ENCODE measurements around the gene MTUS2. TPM values are rescaled to one million over a fixed set of nuclear protein-coding genes. Genes with fewer than 3 reads are reported as not detected.

MTUS2 gene
- total and polyA plus RNA-seq, 7 experiments from 2014 or later: 0.05 to 0.83 TPM; not detected in 5

DNA sequence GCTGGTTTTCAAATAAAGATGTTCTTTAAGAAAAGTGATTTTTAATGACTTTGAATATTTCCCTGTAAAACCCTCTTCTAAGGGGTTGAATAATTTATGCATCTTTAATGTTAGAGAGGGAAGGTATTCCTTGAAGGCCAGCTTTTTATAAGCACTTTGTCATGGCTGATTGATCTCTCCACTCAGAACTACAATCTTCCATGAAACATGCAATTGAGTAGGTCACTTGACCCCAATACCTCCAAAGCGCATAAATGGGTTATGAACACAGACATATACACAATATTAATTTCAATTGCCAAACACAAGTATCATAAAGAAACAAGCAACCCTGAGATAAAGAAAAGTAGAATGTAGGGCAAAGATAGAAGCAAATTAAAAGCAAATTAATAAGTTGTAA lies 359.9 kb downstream of the MTUS2 start:
- no peak overlapping the region for H3K4me3 Mint-ChIP-seq
- H3K4me1 Mint-ChIP-seq: no peaks in the 10 kb centered on the region
- H3K4me3 ChIP-seq (ENCODE audit: low read length): no peak overlapping the region
- no peaks in the 10 kb centered on the region for H3K27me3 ChIP-seq (ENCODE audit: control insufficient read depth in 2 of 2, insufficient read depth in 2 of 2, low read length in 2 of 2)
- intact Hi-C loops (cut with micrococcal nuclease): no loop called here
- peaks cover 0 to 7% (median 0%) of the 10 kb centered on the region in 3 experiments for H3K9me3 ChIP-seq (ENCODE audit: control insufficient read depth in 2 of 3, low read length in 3 of 3)
- DNase-seq: no peak
- H3K27ac ChIP-seq (ENCODE audit: low read depth, low read length): no peak overlapping the region
- peaks cover 0 to 3% (median 0%) of the 10 kb centered on the region in 5 donors for H3K36me3 Mint-ChIP-seq
- H3K27me3 Mint-ChIP-seq: peaks cover 0 to 12% (median 8%) of the 10 kb centered on the region in 5 donors
- no peaks in the 10 kb centered on the region for H3K4me1 ChIP-seq (ENCODE audit: control insufficient read depth in 2 of 2, insufficient read depth in 2 of 2, low read length in 2 of 2)
- H3K9me3 Mint-ChIP-seq: peaks cover 1 to 31% (median 16%) of the 10 kb centered on the region in 11 donors
- POLR2A ChIA-PET: no interaction called here
- CTCF ChIA-PET: no interaction called here
- ATAC-seq: no peak
- H3K36me3 ChIP-seq (ENCODE audit: control insufficient read depth in 2 of 3, insufficient read depth in 3 of 3, low read length in 3 of 3): no peaks in the 10 kb centered on the region
- H3K27ac Mint-ChIP-seq: no peak overlapping the region

DNA sequence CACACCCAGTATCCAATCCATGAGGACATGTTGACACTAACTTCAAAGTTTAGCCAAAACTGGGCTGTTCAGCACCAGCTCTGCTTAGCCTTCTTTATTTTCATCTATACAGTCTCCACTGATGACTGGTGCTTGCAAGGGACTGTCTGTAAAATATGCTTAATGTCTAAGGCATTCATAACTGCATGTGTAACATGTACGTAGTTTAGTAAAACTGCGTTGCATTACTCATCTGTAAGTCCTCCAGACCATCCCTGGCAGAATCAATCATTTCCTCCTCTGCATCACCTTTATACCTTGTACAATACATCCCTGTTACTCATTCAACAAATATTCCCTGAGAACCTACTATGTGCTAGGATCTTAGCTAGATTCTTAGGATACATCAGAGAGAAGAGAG lies 362.1 kb downstream of the MTUS2 start:
- H3K4me1 Mint-ChIP-seq: peaks cover 0 to 2% (median 0%) of the 10 kb centered on the region in 7 donors
- Histone ChIP-seq H3K27ac (ENCODE audit: low read depth, low read length) (no peak overlapping the region), H3K27me3 (ENCODE audit: control insufficient read depth in 2 of 2, insufficient read depth in 2 of 2, low read length in 2 of 2) (no peaks in the 10 kb centered on the region), H3K36me3 (ENCODE audit: control insufficient read depth in 2 of 3, insufficient read depth in 3 of 3, low read length in 3 of 3) (no peaks in the 10 kb centered on the region), H3K9me3 (ENCODE audit: control insufficient read depth in 2 of 3, low read length in 3 of 3) (peaks cover 0 to 12% (median 0%) of the 10 kb centered on the region in 3 experiments), H3K4me1 (ENCODE audit: control insufficient read depth in 2 of 2, insufficient read depth in 2 of 2, low read length in 2 of 2) (no peaks in the 10 kb centered on the region), H3K4me3 (ENCODE audit: low read length) (no peak overlapping the region)
- peaks cover 0 to 8% (median 4%) of the 10 kb centered on the region in 5 donors for H3K27me3 Mint-ChIP-seq
- intact Hi-C loops (cut with micrococcal nuclease): no loop called here
- H3K36me3 Mint-ChIP-seq: peaks cover 0 to 4% (median 0%) of the 10 kb centered on the region in 5 donors
- no peak overlapping the region for H3K4me3 Mint-ChIP-seq
- H3K27ac Mint-ChIP-seq: no peak overlapping the region
- no peak for ATAC-seq
- H3K9me3 Mint-ChIP-seq: peaks cover 4 to 44% (median 29%) of the 10 kb centered on the region in 11 donors
- DNase-seq: no peak
- ChIA-PET POLR2A (no interaction called here), CTCF (no interaction called here)

DNA sequence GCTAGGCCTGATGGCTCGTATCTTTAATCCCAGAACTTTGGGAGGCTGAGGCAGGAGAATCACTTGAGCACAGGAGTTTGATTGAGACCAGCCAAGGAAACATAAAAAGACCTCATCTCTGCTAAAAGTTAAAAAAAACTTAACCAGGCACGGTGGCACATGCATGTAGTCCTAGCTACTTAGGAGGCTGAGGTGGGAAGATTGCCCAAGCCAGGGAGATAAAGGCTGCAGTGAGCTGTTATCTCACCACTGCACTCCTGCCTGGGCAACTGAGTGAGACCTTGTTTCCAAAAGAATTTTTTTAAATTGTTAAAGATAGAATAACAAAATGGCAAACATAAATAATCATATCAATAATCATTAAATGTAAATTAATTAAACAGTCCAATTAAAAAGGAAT lies 365.8 kb downstream of the MTUS2 start:
- Mint-ChIP-seq H3K9me3 (peaks cover 7 to 50% (median 31%) of the 10 kb centered on the region in 11 donors), H3K4me3 (no peak overlapping the region), H3K4me1 (peaks cover 0 to 3% (median 0%) of the 10 kb centered on the region in 7 donors), H3K27ac (no peak overlapping the region), H3K36me3 (peaks cover 0 to 4% (median 0%) of the 10 kb centered on the region in 5 donors), H3K27me3 (peaks cover 0 to 10% (median 0%) of the 10 kb centered on the region in 5 donors)
- Histone ChIP-seq H3K27me3 (ENCODE audit: control insufficient read depth in 2 of 2, insufficient read depth in 2 of 2, low read length in 2 of 2) (no peaks in the 10 kb centered on the region), H3K9me3 (ENCODE audit: control insufficient read depth in 2 of 3, low read length in 3 of 3) (peaks cover 0 to 12% (median 0%) of the 10 kb centered on the region in 3 experiments), H3K4me3 (ENCODE audit: low read length) (no peak overlapping the region), H3K27ac (ENCODE audit: low read depth, low read length) (no peak overlapping the region), H3K4me1 (ENCODE audit: control insufficient read depth in 2 of 2, insufficient read depth in 2 of 2, low read length in 2 of 2) (no peaks in the 10 kb centered on the region), H3K36me3 (ENCODE audit: control insufficient read depth in 2 of 3, insufficient read depth in 3 of 3, low read length in 3 of 3) (no peaks in the 10 kb centered on the region)
- intact Hi-C loops (cut with micrococcal nuclease): no loop called here
- ATAC-seq: no peak
- ChIA-PET POLR2A (no interaction called here), CTCF (no interaction called here)
- DNase-seq: no peak

DNA sequence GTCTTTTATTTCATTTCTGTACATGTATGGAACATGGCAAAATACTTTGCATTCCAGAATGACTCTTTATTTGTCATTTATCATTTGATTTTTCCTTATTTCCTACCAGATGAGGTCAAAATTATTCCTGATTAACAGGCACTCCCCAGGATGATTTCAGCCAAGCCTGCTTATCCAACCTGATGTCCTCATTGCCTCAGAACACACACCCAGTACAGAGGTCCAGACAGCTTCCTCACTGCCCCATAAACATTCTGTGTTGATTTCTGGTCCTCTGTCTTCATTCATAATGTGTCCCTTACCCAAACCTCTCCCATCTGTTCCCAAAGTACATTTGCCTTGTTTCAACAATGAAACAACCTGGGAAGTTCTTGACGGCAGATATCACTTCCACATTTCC lies 367.4 kb downstream of the MTUS2 start:
- H3K27me3 Mint-ChIP-seq: peaks cover 0 to 5% (median 0%) of the 10 kb centered on the region in 5 donors
- ATAC-seq (no peak), DNase-seq (no peak)
- ChIA-PET POLR2A (no interaction called here), CTCF (no interaction called here)
- peaks cover 0 to 3% (median 0%) of the 10 kb centered on the region in 7 donors for H3K4me1 Mint-ChIP-seq
- no peak overlapping the region for H3K4me3 Mint-ChIP-seq
- Histone ChIP-seq H3K27me3 (ENCODE audit: control insufficient read depth in 2 of 2, insufficient read depth in 2 of 2, low read length in 2 of 2) (no peaks in the 10 kb centered on the region), H3K4me3 (ENCODE audit: low read length) (no peak overlapping the region), H3K27ac (ENCODE audit: low read depth, low read length) (no peak overlapping the region), H3K4me1 (ENCODE audit: control insufficient read depth in 2 of 2, insufficient read depth in 2 of 2, low read length in 2 of 2) (no peaks in the 10 kb centered on the region), H3K36me3 (ENCODE audit: control insufficient read depth in 2 of 3, insufficient read depth in 3 of 3, low read length in 3 of 3) (no peaks in the 10 kb centered on the region), H3K9me3 (ENCODE audit: control insufficient read depth in 2 of 3, low read length in 3 of 3) (peaks cover 0 to 12% (median 0%) of the 10 kb centered on the region in 3 experiments)
- peaks cover 0 to 4% (median 0%) of the 10 kb centered on the region in 5 donors for H3K36me3 Mint-ChIP-seq
- intact Hi-C loops (cut with micrococcal nuclease): no loop called here
- peaks cover 7 to 55% (median 28%) of the 10 kb centered on the region in 11 donors for H3K9me3 Mint-ChIP-seq
- H3K27ac Mint-ChIP-seq: no peak overlapping the region

DNA sequence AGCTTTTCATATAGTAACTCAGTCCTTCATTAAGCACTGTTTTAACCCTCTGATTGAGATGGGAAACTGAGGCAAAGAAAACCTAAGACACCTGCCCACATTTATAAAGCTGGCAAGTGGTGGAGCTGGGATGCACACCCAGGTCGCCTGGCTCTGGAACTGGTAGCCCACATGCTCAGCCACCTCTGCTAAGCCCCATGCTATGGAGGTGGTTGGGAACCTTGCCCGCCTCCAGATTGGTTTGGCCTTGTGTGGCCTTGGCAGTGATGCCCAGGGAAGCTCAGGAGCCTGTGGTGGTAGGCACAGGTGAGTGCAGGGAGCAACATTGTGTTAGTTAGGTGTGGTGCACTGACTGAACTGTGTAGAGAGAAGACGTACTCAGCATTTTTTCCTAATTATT lies 370.2 kb downstream of the MTUS2 start:
- H3K27me3 ChIP-seq (ENCODE audit: control insufficient read depth in 2 of 2, insufficient read depth in 2 of 2, low read length in 2 of 2): no peaks in the 10 kb centered on the region
- intact Hi-C loops (cut with micrococcal nuclease): no loop called here
- H3K4me1 ChIP-seq (ENCODE audit: control insufficient read depth in 2 of 2, insufficient read depth in 2 of 2, low read length in 2 of 2): no peaks in the 10 kb centered on the region
- ChIA-PET POLR2A (no interaction called here), CTCF (no interaction called here)
- Mint-ChIP-seq H3K27ac (no peak overlapping the region), H3K4me1 (peaks cover 0 to 3% (median 0%) of the 10 kb centered on the region in 7 donors), H3K36me3 (peaks cover 0 to under 1% (median 0%) of the 10 kb centered on the region in 5 donors), H3K27me3 (peaks cover 0 to 5% (median 0%) of the 10 kb centered on the region in 5 donors), H3K9me3 (peaks cover 3 to 39% (median 18%) of the 10 kb centered on the region in 11 donors), H3K4me3 (no peak overlapping the region)
- ATAC-seq (no peak), DNase-seq (no peak)
- peaks cover 0 to 6% (median 0%) of the 10 kb centered on the region in 3 experiments for H3K9me3 ChIP-seq (ENCODE audit: control insufficient read depth in 2 of 3, low read length in 3 of 3)
- no peak overlapping the region for H3K4me3 ChIP-seq (ENCODE audit: low read length)
- no peak overlapping the region for H3K27ac ChIP-seq (ENCODE audit: low read depth, low read length)
- no peaks in the 10 kb centered on the region for H3K36me3 ChIP-seq (ENCODE audit: control insufficient read depth in 2 of 3, insufficient read depth in 3 of 3, low read length in 3 of 3)

DNA sequence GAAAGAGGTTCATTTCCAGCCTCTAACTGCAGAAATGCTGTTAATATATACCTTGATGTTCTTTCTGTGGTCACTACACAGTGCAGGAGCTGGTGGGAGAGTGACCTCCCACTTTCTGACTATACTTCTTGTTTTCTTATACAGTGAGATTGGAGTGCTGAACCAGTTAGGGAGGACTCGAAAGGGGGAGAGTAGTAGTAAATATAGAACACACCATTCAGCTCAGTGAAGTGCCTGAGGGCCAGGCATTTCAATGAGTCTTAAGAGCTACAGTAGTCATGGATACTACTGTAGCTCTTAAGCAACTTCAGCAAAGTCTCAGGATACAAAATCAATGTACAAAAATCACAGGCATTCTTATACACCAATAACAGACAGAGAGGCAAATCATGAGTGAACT lies 372.9 kb downstream of the MTUS2 start:
- ATAC-seq: no peak
- H3K9me3 ChIP-seq (ENCODE audit: control insufficient read depth in 2 of 3, low read length in 3 of 3): peaks cover 0 to 3% (median 0%) of the 10 kb centered on the region in 3 experiments
- ChIA-PET CTCF (no interaction called here), POLR2A (no interaction called here)
- no peak overlapping the region for H3K4me3 ChIP-seq (ENCODE audit: low read length)
- no peaks in the 10 kb centered on the region for H3K4me1 Mint-ChIP-seq
- H3K27ac Mint-ChIP-seq: no peak overlapping the region
- no peaks in the 10 kb centered on the region for H3K36me3 ChIP-seq (ENCODE audit: control insufficient read depth in 2 of 3, insufficient read depth in 3 of 3, low read length in 3 of 3)
- intact Hi-C loops (cut with micrococcal nuclease): no loop called here
- no peaks in the 10 kb centered on the region for H3K36me3 Mint-ChIP-seq
- H3K27me3 ChIP-seq (ENCODE audit: control insufficient read depth in 2 of 2, insufficient read depth in 2 of 2, low read length in 2 of 2): no peaks in the 10 kb centered on the region
- H3K27me3 Mint-ChIP-seq: peaks cover 0 to 5% (median 0%) of the 10 kb centered on the region in 5 donors
- no peak for DNase-seq
- H3K4me3 Mint-ChIP-seq: no peak overlapping the region
- no peak overlapping the region for H3K27ac ChIP-seq (ENCODE audit: low read depth, low read length)
- peaks cover 5 to 39% (median 15%) of the 10 kb centered on the region in 11 donors for H3K9me3 Mint-ChIP-seq
- no peaks in the 10 kb centered on the region for H3K4me1 ChIP-seq (ENCODE audit: control insufficient read depth in 2 of 2, insufficient read depth in 2 of 2, low read length in 2 of 2)

DNA sequence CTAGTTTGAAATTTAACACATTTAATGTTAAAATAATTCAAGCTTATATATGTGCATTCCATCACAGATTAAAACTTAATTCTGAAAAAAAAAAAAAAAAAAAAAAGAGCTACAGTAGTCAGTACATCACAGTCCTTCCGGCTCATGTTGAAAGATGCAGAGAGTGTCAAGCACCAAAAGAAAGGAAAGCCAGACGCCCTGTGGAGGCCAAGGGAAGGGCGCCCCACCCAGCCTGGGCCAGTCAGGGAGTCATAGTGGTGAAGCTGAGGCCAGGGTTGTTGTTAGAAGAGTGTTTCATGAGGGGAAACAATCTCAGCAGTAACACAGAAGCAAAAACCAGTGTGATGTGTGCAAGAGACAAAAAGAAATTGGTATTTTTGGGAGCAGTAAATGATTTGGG lies 375.3 kb downstream of the MTUS2 start:
- POLR2A ChIA-PET: no interaction called here
- peaks cover 7 to 52% (median 21%) of the 10 kb centered on the region in 11 donors for H3K9me3 Mint-ChIP-seq
- DNase-seq: no peak
- no peaks in the 10 kb centered on the region for H3K36me3 ChIP-seq (ENCODE audit: control insufficient read depth in 2 of 3, insufficient read depth in 3 of 3, low read length in 3 of 3)
- intact Hi-C loops (cut with micrococcal nuclease): no loop called here
- no peak overlapping the region for H3K4me3 ChIP-seq (ENCODE audit: low read length)
- peaks cover 0 to 3% (median 0%) of the 10 kb centered on the region in 3 experiments for H3K9me3 ChIP-seq (ENCODE audit: control insufficient read depth in 2 of 3, low read length in 3 of 3)
- no peaks in the 10 kb centered on the region for H3K4me1 Mint-ChIP-seq
- H3K36me3 Mint-ChIP-seq: peaks cover 0 to 3% (median 0%) of the 10 kb centered on the region in 5 donors
- H3K27ac Mint-ChIP-seq: no peak overlapping the region
- no peaks in the 10 kb centered on the region for H3K4me1 ChIP-seq (ENCODE audit: control insufficient read depth in 2 of 2, insufficient read depth in 2 of 2, low read length in 2 of 2)
- no peak overlapping the region for H3K4me3 Mint-ChIP-seq
- no peak overlapping the region for H3K27ac ChIP-seq (ENCODE audit: low read depth, low read length)
- no peak for ATAC-seq
- peaks cover 0 to 5% (median 0%) of the 10 kb centered on the region in 5 donors for H3K27me3 Mint-ChIP-seq
- CTCF ChIA-PET: interaction anchor here (0.6 kb wide), 1 partner anchor 169 kb away, joined by 3 read pairs; no protein-coding TSS in a partner anchor
- H3K27me3 ChIP-seq (ENCODE audit: control insufficient read depth in 2 of 2, insufficient read depth in 2 of 2, low read length in 2 of 2): no peaks in the 10 kb centered on the region
